Inflammatory macrophage treated with lipopolysaccharide for 1 hour (primary cell): ENCODE results near the gene PASK.
A peak's percentile ranks its signal among the peaks of the same experiment; 100 is the strongest.

Experiments
- DNase-seq, 2 donors: peaks; one replicate each; pipeline ENCODE4 v3.0.0-alpha.2; 2020 to 2022

Gene PASK

GRCh38 chr2:241146286-241146685 is 3.0 kb downstream of the PASK start:
- DNase-seq: no peak

- DNase-seq: no peak
Measured at GRCh38 chr2:241142593-241142992, 6.7 kb downstream of the PASK start.

GRCh38 chr2:241142063-241142462 is 7.2 kb downstream of the PASK start:
- DNase-seq: no peak

DNA sequence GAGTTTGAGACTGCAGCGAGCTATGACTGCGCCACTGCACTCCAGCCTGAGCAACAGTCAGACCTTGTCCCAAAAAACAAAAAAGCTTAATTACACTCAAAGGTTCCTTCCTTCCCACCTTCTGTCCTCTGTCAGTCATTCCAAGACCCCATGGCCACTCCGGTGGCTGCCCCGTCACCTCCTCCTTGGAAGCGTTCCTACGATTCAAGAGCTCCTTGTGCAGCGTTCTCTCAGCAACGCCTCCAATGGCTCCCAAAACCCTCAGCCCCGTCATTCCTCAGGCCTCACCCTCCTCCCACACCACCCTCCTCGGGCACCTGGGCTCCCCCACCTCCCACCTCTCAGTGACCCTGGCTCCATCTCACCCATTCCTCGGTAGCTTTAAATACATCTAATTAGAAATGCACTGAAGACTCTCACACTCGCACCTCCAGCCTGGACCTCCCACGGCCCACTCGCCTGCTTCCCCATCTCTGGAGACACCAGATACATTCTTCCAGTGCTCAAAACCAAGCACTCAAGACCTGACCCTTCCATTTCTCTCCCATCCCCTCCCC is 8.0 kb downstream of the PASK start:
- DNase-seq: no peak

DNA sequence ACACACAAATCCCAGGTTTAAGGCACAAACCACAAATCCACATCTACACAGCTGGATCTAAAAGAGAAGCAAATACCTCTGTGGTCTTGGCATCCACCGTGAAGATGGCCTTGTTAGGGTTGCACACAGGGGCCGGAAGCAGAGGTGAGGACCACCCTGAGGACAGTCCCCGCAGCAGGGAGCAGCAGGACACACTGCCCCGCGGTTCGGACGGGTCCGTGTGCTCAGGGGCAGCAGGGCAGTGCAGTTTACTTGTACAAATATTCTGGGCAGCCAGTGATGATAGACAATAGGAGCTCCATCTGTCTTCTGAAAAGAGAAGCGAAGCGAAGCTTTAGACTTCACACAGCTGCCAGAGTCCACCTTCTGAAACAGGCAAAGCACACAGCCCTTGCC is 8.8 kb downstream of the PASK start:
- no peak for DNase-seq

GRCh38 chr2:241139531-241140444 is 9.5 kb downstream of the PASK start:
- DNase-seq: no peak

- no peak for DNase-seq
Measured at GRCh38 chr2:241138471-241138870, 10.8 kb downstream of the PASK start.

DNA sequence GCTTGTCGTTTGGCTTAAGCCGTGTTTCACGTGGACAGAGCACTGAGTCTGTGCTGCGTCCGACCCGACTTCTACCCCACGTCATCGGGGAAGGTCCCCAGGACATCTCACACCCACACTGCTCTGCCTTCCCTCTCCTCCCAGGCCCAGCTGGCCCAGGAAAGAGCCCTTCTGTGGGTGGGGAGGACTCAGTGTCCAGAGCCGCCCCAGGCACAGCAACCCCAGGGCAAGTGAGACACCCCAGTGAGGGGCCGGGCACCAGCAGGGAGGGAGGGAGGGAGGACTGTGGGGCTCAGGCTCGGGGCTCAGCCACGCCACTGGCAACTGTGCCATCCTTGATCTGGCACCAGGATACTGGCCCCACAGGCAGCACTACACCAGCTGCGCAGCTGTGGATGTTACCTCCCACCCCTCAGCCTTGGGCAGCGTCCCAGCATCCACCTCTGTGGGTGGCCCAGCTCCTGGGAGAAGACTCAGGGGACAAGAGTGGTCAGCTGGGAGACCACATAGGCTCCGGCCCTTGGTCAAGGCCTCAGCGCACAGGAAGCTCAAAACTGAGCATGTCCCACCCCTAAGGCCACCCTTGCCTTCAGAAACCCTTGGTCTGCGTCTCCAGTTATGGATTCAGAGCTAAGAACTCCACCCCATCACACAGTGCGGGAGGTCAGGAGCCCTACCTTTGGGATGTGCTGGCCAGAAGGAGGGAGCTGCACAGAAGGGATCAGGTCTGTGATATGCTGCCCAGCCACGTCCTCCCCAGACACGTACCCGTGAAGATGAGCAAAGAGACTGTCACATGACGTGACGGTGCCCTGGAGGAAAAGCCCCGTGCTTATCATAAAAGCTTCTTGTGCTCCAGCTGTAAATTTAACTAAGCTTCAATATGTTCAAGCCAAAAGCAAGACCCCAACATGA is 11.7 kb downstream of the PASK start:
- no peak for DNase-seq

- DNase-seq: no peak
Measured at GRCh38 chr2:241136661-241137260, 12.5 kb downstream of the PASK start.

GRCh38 chr2:241136191-241136590 is 13.1 kb downstream of the PASK start:
- DNase-seq: no peak

DNA sequence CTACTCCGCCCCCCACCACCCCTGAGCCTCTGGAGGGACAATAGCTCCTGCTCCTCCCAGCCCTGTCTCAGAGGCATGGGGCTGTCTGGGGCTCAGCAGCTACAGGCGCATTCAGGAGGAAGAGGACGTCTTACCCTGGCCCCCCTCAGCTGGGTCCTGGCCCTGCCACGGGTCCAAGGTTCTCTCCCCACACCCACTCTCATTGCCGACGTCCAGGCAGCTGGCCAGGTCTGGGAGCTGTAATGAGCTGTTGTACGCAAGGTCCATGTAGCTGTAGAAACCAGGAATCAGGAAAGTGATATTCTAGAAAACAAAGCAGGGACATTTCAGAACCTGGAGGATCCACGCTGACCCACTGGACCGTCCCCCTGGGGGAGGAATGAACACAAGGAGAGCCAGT is 13.5 kb downstream of the PASK start:
- DNase-seq: no peak

GRCh38 chr2:241134711-241135110 is 14.6 kb downstream of the PASK start:
- no peak for DNase-seq

DNA sequence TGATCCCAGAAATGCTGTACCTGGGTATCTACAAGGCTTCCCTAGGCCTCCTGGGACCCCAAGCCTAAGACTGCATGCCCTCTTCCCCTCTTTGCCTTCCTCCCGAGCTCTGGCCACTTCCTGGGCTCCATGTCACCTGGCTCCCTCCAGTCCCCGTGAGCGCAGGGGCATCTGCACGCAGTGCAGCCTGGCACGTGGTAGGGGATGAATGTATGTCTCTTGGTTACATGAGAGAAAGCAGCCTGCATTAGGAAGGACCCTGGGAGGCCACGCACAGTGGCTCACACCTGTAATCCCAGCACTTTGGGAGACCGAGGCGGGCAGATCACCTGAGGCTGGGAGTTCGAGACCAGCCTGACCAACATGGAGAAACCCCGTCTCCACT is 15.8 kb downstream of the PASK start:
- DNase-seq: no peak

GRCh38 chr2:241132538-241133435 is 16.5 kb downstream of the PASK start:
- DNase-seq: no peak

GRCh38 chr2:241131531-241131930 is 17.7 kb downstream of the PASK start:
- DNase-seq: no peak

GRCh38 chr2:241130316-241130715 is 19.0 kb downstream of the PASK start:
- DNase-seq: no peak

DNA sequence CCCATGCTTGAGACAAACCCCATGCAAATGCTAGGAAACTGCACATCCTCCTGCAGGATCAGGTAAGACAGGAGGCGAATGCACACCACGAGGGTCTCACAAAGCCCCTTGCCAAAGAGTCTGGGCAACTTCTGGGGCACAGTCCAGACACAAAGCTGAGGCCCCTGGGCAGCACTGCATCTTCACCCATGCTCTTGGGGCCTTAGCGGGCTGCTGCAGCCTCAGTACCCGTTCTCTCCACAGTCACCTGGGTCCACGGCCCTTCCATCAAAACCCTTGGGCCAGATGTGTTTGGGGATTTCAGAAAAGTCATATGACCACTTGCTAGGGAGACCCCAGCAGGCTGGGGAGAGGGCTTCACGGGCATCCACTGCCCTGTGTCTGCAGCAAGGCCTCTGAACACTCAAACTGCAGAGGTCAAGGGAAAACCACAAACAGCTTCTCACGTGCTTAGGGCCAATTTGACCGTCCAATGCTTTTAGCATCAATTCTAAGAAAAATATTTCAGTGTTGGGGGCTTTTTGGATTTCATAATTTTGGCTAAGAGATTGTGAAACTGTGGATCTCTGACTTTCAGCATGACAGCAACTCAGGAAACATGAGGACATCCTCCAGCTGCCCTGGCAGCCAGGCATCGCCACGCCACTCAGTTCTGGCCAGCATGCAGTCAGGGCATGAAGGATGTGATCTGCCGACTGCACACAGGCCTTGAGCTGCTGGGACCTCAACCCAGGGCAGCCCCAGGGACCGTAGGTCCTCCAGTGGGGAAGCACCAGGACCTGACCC is 20.0 kb downstream of the PASK start:
- DNase-seq: peak; percentile 45 to 59

- no peak for DNase-seq
Measured at GRCh38 chr2:241128266-241128665, 21.0 kb downstream of the PASK start.

DNA sequence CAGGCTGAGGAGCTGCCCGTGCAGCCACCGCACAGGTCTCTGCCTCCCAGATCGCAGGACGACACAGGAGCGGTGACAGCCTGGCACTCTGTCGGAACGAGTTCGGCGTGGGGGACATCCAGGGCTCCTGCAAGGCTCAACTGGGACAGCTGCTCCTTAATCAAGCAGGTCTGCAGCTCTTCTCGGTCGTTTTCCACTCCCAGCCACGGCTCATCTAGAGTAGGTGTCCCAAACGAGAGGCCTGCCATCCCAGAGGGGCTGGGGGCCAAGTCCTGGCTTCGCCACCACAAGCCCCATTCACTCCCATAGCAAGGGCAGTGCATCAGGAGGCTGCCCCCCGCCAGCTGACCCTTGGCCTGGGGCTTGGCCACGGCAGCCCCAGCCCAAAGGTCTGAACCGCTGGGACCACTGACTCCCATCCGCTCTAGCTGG is 22.5 kb downstream of the PASK start:
- DNase-seq: no peak

- DNase-seq: no peak
Measured at GRCh38 chr2:241126201-241126611, 23.1 kb downstream of the PASK start.

- no peak for DNase-seq
Measured at GRCh38 chr2:241125626-241126025, 23.6 kb downstream of the PASK start.
